MCF 10A (cell line): ENCODE measurements around the gene FCER2. TPM values are rescaled to one million over a fixed set of nuclear protein-coding genes. Genes with fewer than 3 reads are reported as not detected.

Source experiments
- BruUV-seq: library from RNA; stranded (reverse); fragments of 400-500 nt; replicated peaks from 2 replicates; lab custom pipeline; 2021; lab: Mats Ljungman, UMichigan
- CTCF ChIA-PET: fragments of 300-600 bp; sonication (Branson Sonifier 250); formaldehyde crosslinking; extraction: SDS; loops from one replicate; lab custom pipeline; 2021; ENCODE audit warnings: antibody characterized with exemption, inconsistent platforms; lab: Yijun Ruan, JAX
- POLR2A ChIA-PET: fragments of 300-600, 350-650 bp; sonication (Branson Sonifier 250); formaldehyde crosslinking; extraction: SDS; loops from one replicate; lab custom pipeline; 2020; ENCODE audit warnings: antibody characterized with exemption, inconsistent platforms; lab: Yijun Ruan, JAX
- DNase-seq: peaks from one replicate; pipeline ENCODE4 v3.0.0-alpha.2; 2018; ENCODE audit not compliant: unreplicated experiment
- H3K27ac Mint-ChIP-seq: one replicate; pipeline ENCODE4 v1.8.0; 2022; ENCODE audit warnings: mild to moderate bottlenecking, low read depth, mixed read lengths; ENCODE audit not compliant: unreplicated experiment
- H3K27me3 Mint-ChIP-seq: one replicate; pipeline ENCODE4 v1.8.0; 2022; ENCODE audit warnings: mixed read lengths; ENCODE audit not compliant: insufficient read depth, unreplicated experiment
- H3K36me3 Mint-ChIP-seq: one replicate; pipeline ENCODE4 v1.8.0; 2022; ENCODE audit warnings: mild to moderate bottlenecking, moderate library complexity, mixed read lengths; ENCODE audit not compliant: insufficient read depth, unreplicated experiment
- H3K4me1 Mint-ChIP-seq: one replicate; pipeline ENCODE4 v1.8.0; 2022; ENCODE audit warnings: mixed read lengths; ENCODE audit not compliant: insufficient read depth, unreplicated experiment
- H3K4me3 Mint-ChIP-seq: one replicate; pipeline ENCODE4 v1.8.0; 2022; ENCODE audit warnings: mild to moderate bottlenecking, moderate library complexity, mixed read lengths; ENCODE audit not compliant: unreplicated experiment
- H3K9me3 Mint-ChIP-seq: one replicate; pipeline ENCODE4 v1.8.0; 2022; ENCODE audit warnings: mixed read lengths; ENCODE audit not compliant: unreplicated experiment
- intact Hi-C: fragments of 100-400 bp; cut with micrococcal nuclease; formaldehyde crosslinking; loops from 2 replicates; pipeline ENCODE4 v1.14.1; 2022
- total RNA-seq: library from RNA; stranded (reverse); gene quantifications from 2 replicates; pipeline ENCODE4 v1.2.3, GENCODE V29; 2022
- TF ChIP-seq, protein P1 (sequence below): fragments of 200-600 bp; IDR thresholded peaks from one replicate; pipeline ENCODE4 v1.8.0; 2022; ENCODE audit warnings: antibody characterized with exemption, mild to moderate bottlenecking; ENCODE audit not compliant: unreplicated experiment

Gene FCER2
- total RNA-seq, 1 experiment from 2014 or later = not detected

- TF ChIP-seq, protein P1, sequence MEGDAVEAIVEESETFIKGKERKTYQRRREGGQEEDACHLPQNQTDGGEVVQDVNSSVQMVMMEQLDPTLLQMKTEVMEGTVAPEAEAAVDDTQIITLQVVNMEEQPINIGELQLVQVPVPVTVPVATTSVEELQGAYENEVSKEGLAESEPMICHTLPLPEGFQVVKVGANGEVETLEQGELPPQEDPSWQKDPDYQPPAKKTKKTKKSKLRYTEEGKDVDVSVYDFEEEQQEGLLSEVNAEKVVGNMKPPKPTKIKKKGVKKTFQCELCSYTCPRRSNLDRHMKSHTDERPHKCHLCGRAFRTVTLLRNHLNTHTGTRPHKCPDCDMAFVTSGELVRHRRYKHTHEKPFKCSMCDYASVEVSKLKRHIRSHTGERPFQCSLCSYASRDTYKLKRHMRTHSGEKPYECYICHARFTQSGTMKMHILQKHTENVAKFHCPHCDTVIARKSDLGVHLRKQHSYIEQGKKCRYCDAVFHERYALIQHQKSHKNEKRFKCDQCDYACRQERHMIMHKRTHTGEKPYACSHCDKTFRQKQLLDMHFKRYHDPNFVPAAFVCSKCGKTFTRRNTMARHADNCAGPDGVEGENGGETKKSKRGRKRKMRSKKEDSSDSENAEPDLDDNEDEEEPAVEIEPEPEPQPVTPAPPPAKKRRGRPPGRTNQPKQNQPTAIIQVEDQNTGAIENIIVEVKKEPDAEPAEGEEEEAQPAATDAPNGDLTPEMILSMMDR = no peak
- Mint-ChIP-seq H3K36me3 (no peaks in the 10 kb centered on the region), H3K9me3 (no peaks in the 10 kb centered on the region), H3K27ac (no peak overlapping the region), H3K4me1 (peaks cover 2% of the 10 kb centered on the region), H3K4me3 (no peak overlapping the region), H3K27me3 (peaks cover 41% of the 10 kb centered on the region)
- BruUV-seq = no TSS peak
- ChIA-PET POLR2A (no interaction called here), CTCF (interaction anchor here (1.1 kb wide), 1 partner anchor 48 kb away, joined by 3 read pairs; the partner anchor contains the start of gene TRAPPC5)
- intact Hi-C loops = no loop called here
- DNase-seq = no peak
Measured at GRCh38 chr19:7729211-7729610, 27.3 kb upstream of the FCER2 start.

- H3K36me3 Mint-ChIP-seq = no peaks in the 10 kb centered on the region
- intact Hi-C loops = no loop called here
- no peak for DNase-seq
- H3K27ac Mint-ChIP-seq = no peak overlapping the region
- no TSS peak for BruUV-seq
- H3K4me1 Mint-ChIP-seq = no peaks in the 10 kb centered on the region
- H3K9me3 Mint-ChIP-seq = no peaks in the 10 kb centered on the region
- TF ChIP-seq, protein P1 = no peak
- H3K27me3 Mint-ChIP-seq = peaks cover 37% of the 10 kb centered on the region
- no peak overlapping the region for H3K4me3 Mint-ChIP-seq
- ChIA-PET CTCF (interaction anchor here (0.6 kb wide), 1 partner anchor 128 kb away, joined by 3 read pairs; no protein-coding TSS in a partner anchor), POLR2A (interaction anchor here (1.1 kb wide), 1 partner anchor 16 kb away, joined by 3 read pairs; no protein-coding TSS in a partner anchor)
Measured at GRCh38 chr19:7725791-7726190, 23.9 kb upstream of the FCER2 start.

DNA sequence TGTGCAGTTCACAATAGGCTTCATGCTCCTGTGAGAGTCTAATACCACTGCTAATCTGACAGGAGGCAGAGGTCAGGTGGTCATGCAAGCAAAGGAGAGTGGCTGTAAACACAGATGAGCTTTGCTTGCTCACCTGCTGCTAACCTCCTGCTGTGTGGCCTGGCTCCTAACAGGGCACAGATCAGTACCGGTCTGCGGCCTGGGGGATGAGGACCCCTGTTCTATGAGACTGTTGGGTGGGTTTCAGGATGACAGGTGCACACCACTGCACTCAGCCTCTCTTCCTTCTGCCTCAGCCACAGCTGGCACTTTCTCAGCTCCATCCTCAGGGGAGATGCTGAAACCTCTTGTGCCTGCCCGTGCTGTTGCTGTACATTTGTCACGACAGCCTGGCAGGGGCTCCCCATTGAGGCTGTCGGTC lies 20.3 kb upstream of the FCER2 start:
- intact Hi-C loops = no loop called here
- Mint-ChIP-seq H3K9me3 (no peaks in the 10 kb centered on the region), H3K4me3 (no peak overlapping the region), H3K27ac (no peak overlapping the region), H3K27me3 (peaks cover 5% of the 10 kb centered on the region), H3K4me1 (no peaks in the 10 kb centered on the region), H3K36me3 (no peaks in the 10 kb centered on the region)
- POLR2A ChIA-PET = no interaction called here
- CTCF ChIA-PET = no interaction called here
- DNase-seq = no peak
- no TSS peak for BruUV-seq
- TF ChIP-seq, protein P1 = no peak

DNA sequence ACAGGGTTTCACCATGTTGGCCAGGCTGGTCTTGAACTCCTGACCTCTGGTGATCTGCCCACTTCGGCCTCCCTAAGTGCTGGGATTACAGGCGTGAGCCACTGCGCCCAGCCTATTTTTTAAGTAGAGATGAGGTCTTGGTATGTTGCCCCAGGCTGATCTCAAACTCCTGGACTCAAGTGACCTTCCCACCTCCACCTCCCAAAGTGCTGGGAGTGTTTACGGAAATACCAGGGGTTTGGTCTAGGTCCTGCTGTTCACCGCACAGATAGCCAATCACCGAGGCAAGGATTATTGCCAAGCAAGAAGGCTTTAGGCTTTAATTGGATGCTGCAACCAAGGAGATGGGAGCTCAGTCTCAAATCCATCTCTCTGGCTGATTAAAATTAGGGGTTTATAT lies 18.4 kb upstream of the FCER2 start:
- CTCF ChIA-PET = interaction anchor here (0.6 kb wide), 1 partner anchor 164 kb away, joined by 3 read pairs; no protein-coding TSS in a partner anchor

More for the DNA sequence above, 18.4 kb upstream of the FCER2 start:
- Mint-ChIP-seq H3K27ac (no peak overlapping the region), H3K4me1 (no peaks in the 10 kb centered on the region), H3K27me3 (no peaks in the 10 kb centered on the region), H3K4me3 (no peak overlapping the region), H3K9me3 (no peaks in the 10 kb centered on the region), H3K36me3 (no peaks in the 10 kb centered on the region)
- POLR2A ChIA-PET = no interaction called here
- intact Hi-C loops = no loop called here
- no peak for DNase-seq
- no TSS peak for BruUV-seq
- TF ChIP-seq, protein P1 = no peak
